ENCODE data around the gene MROH7.

GRCh38 chr1:54601730-54602129, 39.9 kb upstream of the MROH7 start:
- TF ChIP-seq ZNF251 (CRISPR knock-in tag; IDR thresholded peaks at IDR 0.05) (no peak), PHB2 (IDR thresholded peaks at IDR 0.05; ENCODE audit: partially characterized antibody) (no peak), HNRNPL (IDR thresholded peaks at IDR 0.05; ENCODE audit: low read depth, low read length) (no peak), CBX2 (IDR thresholded peaks at IDR 0.05; ENCODE audit: low read depth, low read length) (no peak), CBX2 (CRISPR knock-in tag; IDR thresholded peaks at IDR 0.05; ENCODE audit: low read depth) (no peak), ZNF605 (CRISPR knock-in tag; IDR thresholded peaks at IDR 0.05) (no peak), ZHX1 (CRISPR knock-in tag; IDR thresholded peaks at IDR 0.05; ENCODE audit: low read depth) (no peak), SP140L (CRISPR knock-in tag; IDR thresholded peaks at IDR 0.05; ENCODE audit: borderline replicate concordance) (no peak), PPARG (CRISPR knock-in tag; conservative IDR thresholded peaks at IDR 0.05) (no peak), MTA3 (CRISPR knock-in tag; IDR thresholded peaks at IDR 0.05) (no peak), PHF8 (CRISPR knock-in tag; IDR thresholded peaks at IDR 0.05) (no peak), KLF16 (CRISPR knock-in tag; IDR thresholded peaks at IDR 0.05) (no peak), NFIC (IDR thresholded peaks at IDR 0.05; ENCODE audit: low read length) (no peak), ZBTB34 (CRISPR knock-in tag; IDR thresholded peaks at IDR 0.05) (no peak), ZNF547 (CRISPR knock-in tag; IDR thresholded peaks at IDR 0.05) (no peak)

Measured in HepG2 (cell line).